ENCODE data around the gene RGL3.
"Not testable (repeated sequence)": the region's sequence is repeated elsewhere in the genome, so short reads cannot be mapped to it uniquely, and the experiment has no call there.

Gene RGL3

DNA sequence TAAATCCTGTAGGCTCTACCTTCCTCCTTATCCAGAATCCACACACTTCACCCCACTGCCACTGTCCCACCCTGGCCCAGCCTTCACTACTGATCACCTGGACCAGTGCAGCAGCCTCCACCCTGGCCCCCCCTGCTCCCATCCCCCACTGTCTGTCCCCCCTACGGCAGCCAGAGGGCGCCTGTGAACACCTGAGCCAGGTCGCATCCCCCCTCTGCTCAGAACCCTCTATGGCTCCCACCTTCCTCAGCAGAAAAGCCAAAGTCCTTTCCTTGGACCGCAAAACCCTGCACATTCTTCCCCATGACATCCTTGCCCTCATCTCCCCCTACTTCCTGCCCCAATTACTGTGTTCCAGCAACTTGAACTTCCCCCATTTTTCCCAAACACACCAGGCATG, 41.1 kb upstream of the RGL3 start:
- TF ChIP-seq, protein P1, sequence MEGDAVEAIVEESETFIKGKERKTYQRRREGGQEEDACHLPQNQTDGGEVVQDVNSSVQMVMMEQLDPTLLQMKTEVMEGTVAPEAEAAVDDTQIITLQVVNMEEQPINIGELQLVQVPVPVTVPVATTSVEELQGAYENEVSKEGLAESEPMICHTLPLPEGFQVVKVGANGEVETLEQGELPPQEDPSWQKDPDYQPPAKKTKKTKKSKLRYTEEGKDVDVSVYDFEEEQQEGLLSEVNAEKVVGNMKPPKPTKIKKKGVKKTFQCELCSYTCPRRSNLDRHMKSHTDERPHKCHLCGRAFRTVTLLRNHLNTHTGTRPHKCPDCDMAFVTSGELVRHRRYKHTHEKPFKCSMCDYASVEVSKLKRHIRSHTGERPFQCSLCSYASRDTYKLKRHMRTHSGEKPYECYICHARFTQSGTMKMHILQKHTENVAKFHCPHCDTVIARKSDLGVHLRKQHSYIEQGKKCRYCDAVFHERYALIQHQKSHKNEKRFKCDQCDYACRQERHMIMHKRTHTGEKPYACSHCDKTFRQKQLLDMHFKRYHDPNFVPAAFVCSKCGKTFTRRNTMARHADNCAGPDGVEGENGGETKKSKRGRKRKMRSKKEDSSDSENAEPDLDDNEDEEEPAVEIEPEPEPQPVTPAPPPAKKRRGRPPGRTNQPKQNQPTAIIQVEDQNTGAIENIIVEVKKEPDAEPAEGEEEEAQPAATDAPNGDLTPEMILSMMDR (IDR thresholded peaks at IDR 0.05; ENCODE audit: low read depth, low read length) = peak; percentile 34
- Histone ChIP-seq H3K4me1 (no peaks in the 10 kb centered on the region), H3K4me3 (ENCODE audit: low read depth, low read length) (no peak overlapping the region), H3K36me3 (peaks cover 17% of the 10 kb centered on the region), H3K9me3 (no peaks in the 10 kb centered on the region), H3K27me3 (no peaks in the 10 kb centered on the region)
- DNase-seq = no peak

GRCh38 chr19:11458912-11459311, 39.8 kb upstream of the RGL3 start:
- H3K4me3 ChIP-seq (ENCODE audit: low read depth, low read length); DNase-seq; H3K4me1 ChIP-seq; H3K27me3 ChIP-seq; H3K9me3 ChIP-seq: not testable (repeated sequence)
- peaks cover 17% of the 10 kb centered on the region for H3K36me3 ChIP-seq

- no peaks in the 10 kb centered on the region for H3K9me3 ChIP-seq
- H3K36me3 ChIP-seq = peaks cover 15% of the 10 kb centered on the region
- no peak overlapping the region for H3K4me3 ChIP-seq (ENCODE audit: low read depth, low read length)
- no peaks in the 10 kb centered on the region for H3K4me1 ChIP-seq
- no peaks in the 10 kb centered on the region for H3K27me3 ChIP-seq
- no peak for DNase-seq
- TF ChIP-seq, protein P1 (IDR thresholded peaks at IDR 0.05; ENCODE audit: low read depth, low read length) = no peak
Measured at GRCh38 chr19:11458236-11458900, 39.3 kb upstream of the RGL3 start.

GRCh38 chr19:11457831-11458230, 38.7 kb upstream of the RGL3 start:
- TF ChIP-seq, protein P1 (IDR thresholded peaks at IDR 0.05; ENCODE audit: low read depth, low read length) = no peak
- H3K36me3 ChIP-seq = peaks cover 13% of the 10 kb centered on the region
- no peak for DNase-seq
- H3K4me1 ChIP-seq = no peaks in the 10 kb centered on the region
- no peak overlapping the region for H3K4me3 ChIP-seq (ENCODE audit: low read depth, low read length)
- H3K27me3 ChIP-seq = no peaks in the 10 kb centered on the region
- no peaks in the 10 kb centered on the region for H3K9me3 ChIP-seq

DNA sequence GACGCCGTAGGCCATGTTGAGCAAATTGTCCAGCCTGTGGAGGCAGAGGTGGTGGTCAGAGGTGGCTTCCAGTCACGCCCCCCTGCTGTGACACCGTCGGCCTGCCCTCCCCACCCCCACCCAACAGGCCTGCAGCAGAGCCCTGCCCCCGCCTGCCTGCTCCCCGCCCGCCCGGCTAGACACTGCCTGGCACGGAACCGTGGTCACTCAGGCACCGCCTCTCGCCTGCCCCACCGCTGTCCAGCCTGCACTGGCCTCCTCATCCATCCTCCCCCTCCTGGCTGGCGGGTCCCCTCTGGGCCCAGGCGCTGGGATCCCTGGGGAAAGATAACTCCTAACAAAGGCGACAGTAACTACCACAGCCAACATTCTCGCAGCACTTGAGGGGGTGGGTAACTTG, 38.0 kb upstream of the RGL3 start:
- no peaks in the 10 kb centered on the region for H3K9me3 ChIP-seq
- TF ChIP-seq, protein P1 (IDR thresholded peaks at IDR 0.05; ENCODE audit: low read depth, low read length) = no peak
- no peaks in the 10 kb centered on the region for H3K27me3 ChIP-seq
- H3K4me3 ChIP-seq (ENCODE audit: low read depth, low read length) = no peak overlapping the region
- no peaks in the 10 kb centered on the region for H3K4me1 ChIP-seq
- H3K36me3 ChIP-seq = peaks cover 13% of the 10 kb centered on the region
- DNase-seq = no peak

- Histone ChIP-seq H3K9me3 (no peaks in the 10 kb centered on the region), H3K4me3 (ENCODE audit: low read depth, low read length) (no peak overlapping the region), H3K4me1 (no peaks in the 10 kb centered on the region), H3K27me3 (no peaks in the 10 kb centered on the region), H3K36me3 (peaks cover 13% of the 10 kb centered on the region)
- DNase-seq = no peak
- TF ChIP-seq, protein P1 (IDR thresholded peaks at IDR 0.05; ENCODE audit: low read depth, low read length) = no peak
Measured at GRCh38 chr19:11456659-11457058, 37.5 kb upstream of the RGL3 start.

DNA sequence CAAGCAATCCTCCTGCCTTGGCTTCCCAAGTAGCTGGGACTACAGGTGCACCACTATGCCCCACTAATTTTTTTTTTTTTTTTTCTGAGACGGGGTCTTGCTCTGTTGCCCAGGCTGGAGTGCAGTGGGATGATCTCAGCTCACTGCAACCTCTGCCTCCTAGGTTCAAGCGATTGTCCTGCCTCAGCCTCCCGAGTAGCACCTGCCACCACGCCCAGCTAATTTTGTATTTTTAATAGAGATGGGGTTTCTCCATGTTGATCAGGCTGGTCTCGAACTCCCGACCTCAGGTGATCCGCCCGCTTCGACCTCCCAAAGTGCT, 36.1 kb upstream of the RGL3 start:
- H3K9me3 ChIP-seq; H3K27me3 ChIP-seq; H3K4me1 ChIP-seq; DNase-seq; H3K4me3 ChIP-seq (ENCODE audit: low read depth, low read length): not testable (repeated sequence)
- H3K36me3 ChIP-seq = peaks cover 13% of the 10 kb centered on the region
